Activated CD4-positive, alpha-beta T cell treated with anti-CD3 and anti-CD28 coated beads, Interleukin-2, amount 50 U/mL, for 24 hours (primary cell): ENCODE measurements around the gene ATP8B3.
"Not testable (repeated sequence)": the region's sequence is repeated elsewhere in the genome, so short reads cannot be mapped to it uniquely, and the experiment has no call there.

Experiments used
- DNase-seq, 2 donors: peaks; one replicate each; pipeline ENCODE4 v3.0.0-alpha.2; 2020; ENCODE audit warnings: low read depth in 1 of 2, low spot score in 1 of 2

Gene ATP8B3

GRCh38 chr19:1770866-1771576 lies 41.1 kb downstream of the ATP8B3 start:
- no peak for DNase-seq

DNA sequence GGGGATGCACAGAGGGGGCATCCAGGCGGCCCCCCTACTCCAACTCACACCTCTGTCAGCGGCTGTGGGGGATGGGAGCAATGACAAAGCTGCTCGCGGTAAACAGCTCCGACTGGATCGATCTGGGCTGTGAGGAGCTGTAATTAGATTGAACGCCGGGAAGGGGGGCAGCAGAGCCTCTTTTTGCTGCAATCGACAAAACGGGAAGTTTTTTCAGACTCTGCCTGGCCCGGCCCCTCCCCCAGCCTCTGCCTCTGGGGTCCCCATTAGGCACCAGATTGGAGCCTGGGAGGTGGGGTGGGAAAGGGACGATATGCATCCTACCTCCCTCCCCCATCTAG lies 42.5 kb downstream of the ATP8B3 start:
- no peak for DNase-seq

DNA sequence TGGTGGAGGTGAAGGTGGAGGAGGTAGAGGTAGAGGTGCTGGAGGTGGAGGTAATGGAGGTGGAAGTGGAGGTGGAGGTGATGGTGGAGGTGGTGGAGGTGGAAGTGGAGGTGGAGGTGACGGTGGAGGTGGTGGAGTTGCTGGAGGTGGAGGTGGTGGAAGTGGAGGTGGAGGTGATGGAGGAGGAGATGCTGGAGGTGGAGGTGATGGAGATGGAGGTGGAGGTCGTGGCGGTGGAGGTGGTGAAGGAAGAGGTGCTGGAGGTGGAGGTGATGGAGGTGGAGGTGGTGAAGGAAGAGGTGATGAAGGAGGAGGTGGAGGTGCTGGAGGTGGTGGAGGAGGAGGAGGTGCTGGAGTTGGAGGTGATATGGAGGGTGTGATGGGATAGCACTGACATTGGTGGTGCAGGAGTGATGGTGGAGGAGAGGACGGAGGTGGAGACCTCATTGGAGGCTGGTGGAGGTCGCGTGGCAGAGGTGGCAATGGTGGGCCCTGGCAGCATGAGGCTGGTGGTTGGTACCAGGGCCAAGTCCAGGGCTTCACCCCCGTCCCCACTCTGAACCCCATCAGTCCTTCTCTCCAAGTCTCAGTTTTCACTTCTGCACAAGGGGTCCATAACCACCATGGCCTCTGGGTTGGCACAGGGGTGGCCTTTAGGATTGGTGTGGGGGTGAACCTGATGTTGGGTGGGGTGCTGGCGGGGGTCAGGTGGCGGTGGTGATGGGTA lies 43.0 kb downstream of the ATP8B3 start:
- no peak for DNase-seq

GRCh38 chr19:1768248-1768647 lies 43.8 kb downstream of the ATP8B3 start:
- no peak for DNase-seq

DNA sequence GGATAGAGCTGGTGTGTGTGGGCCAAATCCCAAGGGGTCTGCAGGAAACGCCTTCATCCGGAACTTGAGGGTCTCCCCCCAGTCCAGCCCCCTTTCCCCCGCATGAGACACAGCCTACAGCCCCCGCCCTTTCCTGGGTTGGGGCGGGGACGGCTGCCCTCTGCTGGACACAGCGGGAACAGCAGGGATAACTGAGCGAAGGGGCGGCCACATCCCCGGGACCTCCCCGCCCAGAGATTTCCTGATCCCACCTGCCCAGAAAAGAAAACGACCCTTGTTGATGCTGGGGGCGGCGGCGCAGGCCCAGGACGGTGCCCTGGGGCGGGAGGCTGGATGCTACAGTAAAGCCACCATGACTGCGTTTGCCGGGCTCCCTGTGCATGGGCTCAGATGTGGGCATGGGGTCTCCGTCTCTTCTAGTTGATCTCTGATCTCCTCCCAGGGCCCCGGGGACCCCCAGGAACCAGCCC lies 44.6 kb downstream of the ATP8B3 start:
- peak; percentile 30 to 49 for DNase-seq

- no peak for DNase-seq
Measured at GRCh38 chr19:1766800-1767352, 45.2 kb downstream of the ATP8B3 start.

- DNase-seq, result no peak
Measured at GRCh38 chr19:1765904-1766799, 45.9 kb downstream of the ATP8B3 start.

DNA sequence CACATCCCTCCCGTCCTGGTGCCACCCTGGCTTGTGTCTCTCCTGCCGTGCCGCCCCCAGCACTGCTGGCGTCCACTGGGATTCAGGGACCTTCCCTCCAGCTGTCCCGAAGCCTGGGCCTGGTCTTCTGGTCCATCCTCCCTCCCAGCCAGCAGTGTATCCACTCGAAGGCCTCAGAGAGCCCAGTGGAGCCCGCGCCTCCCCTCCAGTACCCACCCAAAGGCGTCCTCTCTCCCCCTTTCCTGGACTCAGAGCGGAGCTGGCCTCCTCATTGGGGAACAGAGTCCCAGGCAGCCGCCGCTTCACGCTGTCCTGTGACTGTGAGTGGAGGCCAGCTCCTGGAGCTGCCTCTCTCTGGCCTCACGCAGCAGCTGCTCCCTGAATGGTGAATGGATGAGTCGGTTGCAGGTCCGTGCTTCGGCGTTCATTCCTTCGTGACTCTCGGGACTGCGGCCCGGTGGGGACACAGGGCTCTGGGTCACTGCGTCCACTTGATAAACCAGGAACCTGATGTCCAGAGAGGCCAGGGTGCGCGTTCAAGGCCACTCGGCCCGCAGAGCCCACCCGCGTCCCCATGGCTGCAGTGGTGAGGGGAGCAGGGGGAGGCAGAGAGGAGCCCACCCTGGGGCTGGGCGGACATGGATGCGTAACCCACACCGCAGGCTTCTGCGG lies 46.7 kb downstream of the ATP8B3 start:
- DNase-seq, result no peak

GRCh38 chr19:1764729-1765128 lies 47.3 kb downstream of the ATP8B3 start:
- no peak for DNase-seq

DNA sequence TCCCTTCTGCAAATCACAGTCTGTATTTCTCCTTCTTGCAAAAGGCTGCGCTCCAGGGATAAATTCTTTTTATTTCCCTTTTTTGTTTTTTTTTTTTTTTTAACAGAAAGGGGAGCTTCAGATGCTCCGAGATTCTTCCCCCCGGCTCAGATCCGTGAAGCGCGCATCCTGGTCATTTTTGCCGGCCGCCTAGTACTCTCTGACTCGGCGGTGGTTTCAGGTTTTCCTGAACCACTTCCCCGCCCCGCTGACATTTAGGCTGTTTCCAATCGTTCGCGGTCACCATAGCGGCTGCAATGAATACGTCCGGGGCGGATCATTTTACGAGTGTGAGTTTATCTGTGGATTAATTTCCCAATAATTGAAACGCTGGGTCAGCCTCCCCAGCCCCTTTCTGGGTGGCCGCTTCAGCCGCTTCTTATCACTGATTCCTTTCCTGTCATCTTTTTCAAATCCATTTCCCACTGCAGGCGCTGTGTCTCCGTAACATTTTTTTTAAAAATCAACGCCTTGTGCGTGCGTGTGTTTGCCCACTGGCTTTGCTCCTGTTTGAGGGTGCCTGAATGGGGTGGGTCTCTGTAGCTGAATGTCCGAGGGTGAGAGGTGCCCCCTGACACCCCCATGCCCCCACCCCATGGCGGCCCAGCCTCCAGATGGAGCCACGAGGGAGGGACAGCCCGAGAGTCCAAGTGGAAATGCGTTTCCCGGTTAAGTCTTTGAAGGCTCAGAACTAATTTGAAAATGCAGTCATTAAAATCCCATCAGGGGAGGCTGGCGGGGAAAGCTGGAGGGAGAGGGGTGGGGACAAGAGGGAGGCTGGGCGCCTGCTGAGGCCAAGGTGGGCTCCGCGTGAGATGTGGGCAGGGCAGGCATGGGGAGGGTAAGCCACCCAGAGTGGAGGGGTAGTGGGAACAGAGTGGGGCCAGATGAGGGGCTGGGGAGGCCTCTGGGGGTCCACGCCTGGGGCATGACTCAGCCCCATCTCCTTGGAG lies 48.1 kb downstream of the ATP8B3 start:
- no peak for DNase-seq

DNA sequence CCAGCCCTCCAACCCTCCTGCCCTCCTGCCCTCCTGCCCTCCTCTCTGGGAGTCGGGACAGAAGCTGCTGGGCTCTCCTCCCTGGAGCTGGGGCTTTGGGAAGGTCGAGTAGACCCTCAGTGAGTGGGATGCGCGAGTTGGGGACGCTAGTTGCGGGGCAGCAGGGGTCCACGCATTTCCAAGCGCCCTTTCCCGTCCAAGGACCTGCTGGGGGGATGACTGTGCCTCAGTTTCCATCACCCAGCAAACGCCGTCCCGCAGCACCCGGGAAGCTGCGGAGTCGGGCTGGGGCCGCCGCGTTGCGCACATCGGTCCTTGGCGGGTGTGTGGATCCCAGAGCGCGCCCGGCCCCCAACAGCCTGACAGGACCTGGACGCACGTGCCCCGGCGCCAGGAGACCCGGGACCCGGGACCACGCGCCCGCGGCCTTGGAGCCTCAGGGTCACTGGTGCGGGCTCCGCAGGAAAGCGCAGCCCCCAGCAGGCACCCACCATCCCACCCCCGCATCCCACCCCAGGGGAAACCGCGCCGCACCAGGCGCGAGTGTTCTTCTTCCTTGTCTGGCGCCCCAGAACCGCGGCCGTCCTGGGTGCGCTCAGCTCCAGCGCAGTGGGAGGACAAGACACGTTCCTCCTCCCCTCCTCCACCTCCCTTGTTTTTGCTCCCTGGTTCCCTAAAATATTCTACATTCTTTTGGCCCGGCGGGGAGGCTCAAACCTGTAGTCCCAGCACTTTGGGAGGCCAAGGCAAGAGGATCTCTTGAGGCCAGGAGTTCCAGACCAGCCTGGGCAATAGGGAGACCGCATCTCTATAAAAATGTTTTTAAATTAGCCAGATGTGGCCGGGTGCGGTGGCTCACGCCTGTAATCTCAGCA lies 49.6 kb downstream of the ATP8B3 start:
- no peak for DNase-seq

DNA sequence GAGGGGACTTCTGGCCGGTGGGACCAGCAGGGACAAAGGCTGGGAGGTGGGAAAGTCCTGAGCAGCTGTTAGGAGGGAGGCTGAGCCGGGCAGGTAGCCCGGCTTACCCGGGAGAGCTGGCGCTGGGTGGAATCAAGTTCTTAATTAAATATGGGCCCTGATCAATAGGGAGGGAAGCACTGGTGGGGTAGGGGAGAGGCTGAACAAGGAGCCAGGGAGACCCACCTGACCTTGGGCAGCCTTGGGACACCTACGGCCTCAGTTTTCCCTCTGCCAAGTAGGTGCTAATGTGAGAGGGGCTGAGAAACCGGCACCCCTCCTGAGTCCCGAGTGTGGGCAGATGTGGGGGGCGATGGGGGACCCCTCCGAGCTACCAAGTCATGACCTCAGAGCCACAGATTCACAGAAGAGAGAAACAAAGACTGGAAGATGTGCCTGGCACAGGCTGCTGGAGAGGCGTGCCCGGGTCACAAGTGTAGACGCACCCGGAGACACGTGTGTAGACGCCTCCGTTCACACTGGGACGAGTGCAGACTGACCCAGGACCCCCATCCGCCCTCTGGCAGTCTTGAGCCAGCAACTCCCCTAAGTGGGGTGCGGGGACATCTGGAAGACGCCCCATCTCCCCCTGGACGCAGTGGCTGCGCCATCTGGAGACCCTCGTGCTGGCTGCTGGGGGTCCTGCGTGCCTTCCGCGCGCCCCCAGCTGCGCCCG lies 50.4 kb downstream of the ATP8B3 start:
- DNase-seq, result no peak

DNA sequence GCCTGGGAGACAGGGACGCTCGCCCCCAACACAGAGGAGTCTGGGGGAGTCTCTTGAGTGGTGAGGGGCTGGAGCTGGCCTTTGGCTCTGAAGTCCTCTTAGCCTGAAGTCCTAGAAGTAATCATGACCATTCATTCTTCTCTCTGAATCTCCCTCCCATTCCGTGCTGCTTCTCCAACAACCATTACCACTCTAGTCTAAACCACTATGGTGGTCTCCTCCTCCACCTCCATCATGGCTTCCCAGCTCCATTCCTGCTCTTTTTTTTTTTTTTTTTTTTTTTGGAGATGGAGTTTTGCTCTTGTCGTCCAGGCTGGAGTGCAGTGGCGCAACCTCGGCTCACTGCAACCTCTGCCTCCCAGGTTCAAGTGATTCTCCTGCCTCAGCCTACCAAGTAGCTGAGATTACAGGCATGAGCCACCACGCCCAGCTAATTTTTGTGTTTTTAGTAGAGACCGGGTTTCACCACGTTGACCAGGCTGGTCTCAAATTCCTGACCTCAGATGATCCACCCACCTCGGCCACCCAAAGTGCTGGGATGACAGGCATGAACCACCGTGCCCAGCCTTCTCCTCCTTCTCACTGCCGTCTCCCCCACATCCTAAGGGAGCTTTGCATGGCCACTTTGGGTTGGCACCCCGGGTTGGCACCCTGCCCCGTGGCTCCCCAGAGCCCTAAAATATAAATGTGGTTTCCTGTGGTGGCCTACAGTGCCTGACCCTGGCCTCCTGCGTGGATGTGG lies 51.1 kb downstream of the ATP8B3 start:
- DNase-seq, result not testable (repeated sequence)

GRCh38 chr19:1760020-1760419 lies 52.1 kb downstream of the ATP8B3 start:
- no peak for DNase-seq

- no peak for DNase-seq
Measured at GRCh38 chr19:1758959-1759903, 52.8 kb downstream of the ATP8B3 start.

GRCh38 chr19:1758231-1758577 lies 53.9 kb downstream of the ATP8B3 start:
- DNase-seq, result no peak
